GM19023 (cell line): Measurements from ENCODE around the gene PPME1.

ENCODE experiments used
- ATAC-seq: cut with Tn5 transposase; IDR thresholded peaks from one replicate; pipeline ENCODE4 v1.9.1; 2021; ENCODE audit warnings: mild to moderate bottlenecking, moderate library complexity; ENCODE audit not compliant: unreplicated experiment

Gene PPME1

GRCh38 chr11:74278103-74278502 lies 107.0 kb downstream of the PPME1 start:
- ATAC-seq = no peak

- ATAC-seq = no peak
Measured at GRCh38 chr11:74278721-74279161, 107.7 kb downstream of the PPME1 start.

- no peak for ATAC-seq
Measured at GRCh38 chr11:74279256-74279655, 108.2 kb downstream of the PPME1 start.

- no peak for ATAC-seq
Measured at GRCh38 chr11:74280494-74280893, 109.4 kb downstream of the PPME1 start.

GRCh38 chr11:74282421-74282820 lies 111.3 kb downstream of the PPME1 start:
- ATAC-seq = no peak

- ATAC-seq = no peak
Measured at GRCh38 chr11:74282914-74283371, 111.9 kb downstream of the PPME1 start.

GRCh38 chr11:74283580-74284180 lies 112.6 kb downstream of the PPME1 start:
- no peak for ATAC-seq

- no peak for ATAC-seq
Measured at GRCh38 chr11:74284466-74284865, 113.4 kb downstream of the PPME1 start.

GRCh38 chr11:74288161-74288560 lies 117.1 kb downstream of the PPME1 start:
- ATAC-seq = no peak

- ATAC-seq = no peak
Measured at GRCh38 chr11:74288911-74289310, 117.8 kb downstream of the PPME1 start.

- ATAC-seq = no peak
Measured at GRCh38 chr11:74297484-74297883, 126.4 kb downstream of the PPME1 start.

GRCh38 chr11:74299015-74299414 lies 127.9 kb downstream of the PPME1 start:
- ATAC-seq = no peak
